ENCODE results near the gene ARHGAP22.

Gene ARHGAP22

DNA sequence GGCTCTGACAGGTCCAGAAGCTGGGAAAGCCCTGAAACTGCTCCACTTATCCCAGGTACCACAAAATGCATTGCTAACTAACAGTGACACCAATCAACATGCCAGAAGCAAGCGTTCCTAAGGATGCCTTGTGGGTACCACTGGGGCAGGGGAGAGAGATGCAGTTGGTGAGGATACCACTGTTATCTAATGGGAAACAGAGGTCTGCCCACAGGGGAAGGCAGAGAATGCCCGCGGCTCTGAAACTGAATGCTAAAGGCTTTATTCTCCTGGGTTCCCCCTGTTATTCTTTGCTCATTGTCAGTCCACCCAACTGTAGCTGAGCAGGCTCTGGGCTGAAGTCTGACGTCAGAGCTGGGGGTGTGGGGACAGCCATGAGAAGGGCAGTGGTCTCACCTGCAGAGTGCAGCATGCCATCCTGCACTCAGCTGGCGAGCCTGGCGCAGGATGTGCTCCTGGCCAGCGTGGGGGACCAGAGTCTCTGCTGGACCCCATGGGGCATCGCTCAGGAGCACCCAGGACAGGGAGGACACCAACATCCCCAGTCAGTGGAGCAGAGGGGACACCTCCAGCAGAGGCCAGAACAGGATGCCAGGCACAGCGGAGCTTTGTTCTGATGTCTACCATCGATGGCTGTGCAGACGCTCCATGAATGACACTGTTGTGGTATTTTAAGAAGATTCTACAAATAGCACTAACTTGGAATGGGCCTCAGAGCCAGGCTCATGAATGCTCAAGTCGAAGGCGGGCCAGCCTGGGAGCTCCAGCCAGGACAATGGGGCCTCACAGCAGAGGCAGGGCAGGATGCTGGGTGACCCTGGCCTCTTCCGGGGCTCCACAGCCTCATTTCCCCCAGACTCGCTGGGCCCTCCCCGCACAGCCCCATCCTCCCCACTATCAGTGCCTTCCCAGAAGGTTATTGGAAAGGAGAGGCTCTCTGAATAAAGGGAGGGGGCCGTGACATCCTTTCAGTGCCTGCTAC, 95.8 kb downstream of the ARHGAP22 start:
- no peak for DNase-seq

DNA sequence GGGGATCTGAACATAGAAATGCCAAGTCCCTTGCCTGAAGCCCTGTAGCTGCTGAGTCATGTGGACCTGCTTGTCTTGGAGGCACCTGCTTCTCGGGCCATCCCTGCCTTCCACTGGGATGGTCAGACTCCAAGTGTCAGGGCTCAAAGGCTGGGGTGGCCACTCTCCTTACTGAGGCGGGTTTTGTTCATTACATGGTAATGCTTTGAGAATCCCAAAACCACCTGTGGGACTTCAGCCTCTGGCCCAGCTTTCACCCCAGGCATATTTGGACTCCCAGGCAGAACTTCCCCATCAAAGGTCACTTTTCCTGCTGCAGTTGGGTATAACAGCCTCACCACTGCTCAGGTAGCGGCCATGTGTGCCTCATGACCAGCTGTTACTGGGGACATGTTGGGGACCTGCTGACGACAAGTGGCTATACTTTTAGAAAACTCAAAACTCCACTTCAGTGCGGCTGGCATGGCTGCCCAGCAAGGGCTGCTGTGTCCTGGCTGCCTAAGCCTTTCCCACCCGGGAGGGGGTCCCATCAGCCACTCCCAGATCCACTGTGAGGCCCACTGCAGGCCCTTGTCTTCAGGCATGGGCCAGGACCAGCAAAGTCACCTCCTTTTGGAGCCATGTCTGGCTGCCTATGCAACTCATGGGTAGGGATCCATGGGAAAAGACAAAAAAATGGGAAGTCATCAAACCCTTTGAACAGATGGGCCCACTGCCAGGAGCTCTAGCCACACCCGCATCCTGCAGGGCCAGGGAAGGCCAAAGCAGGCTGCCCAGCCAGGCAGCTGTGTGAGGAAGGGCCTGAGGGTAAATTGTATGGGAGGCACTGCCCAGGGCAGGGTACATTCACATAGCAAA, 96.7 kb downstream of the ARHGAP22 start:
- DNase-seq, result no peak

DNA sequence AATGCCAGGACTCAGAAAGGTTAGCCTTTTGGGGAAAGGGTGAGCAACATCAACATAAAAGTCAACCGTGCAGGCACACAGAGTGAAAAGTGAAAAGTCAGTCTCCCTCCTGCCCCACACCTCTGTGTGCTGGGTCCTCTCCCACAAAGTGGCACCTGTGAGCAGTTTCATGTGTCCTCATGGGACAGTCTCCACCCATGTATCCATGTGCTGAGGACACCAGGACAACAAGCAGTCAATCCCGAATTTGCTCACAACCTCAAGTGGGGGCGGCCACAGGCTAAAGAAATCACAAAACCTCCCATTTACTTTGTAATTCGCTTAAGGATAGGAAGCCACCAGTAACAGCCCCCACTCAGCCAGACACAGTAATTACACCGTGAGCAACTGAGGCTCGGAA, 97.4 kb downstream of the ARHGAP22 start:
- no peak for DNase-seq

- peak in 1 of 3 experiments; percentile 1 for DNase-seq
Observed at GRCh38 chr10:48506147-48506917, 98.5 kb downstream of the ARHGAP22 start.

DNA sequence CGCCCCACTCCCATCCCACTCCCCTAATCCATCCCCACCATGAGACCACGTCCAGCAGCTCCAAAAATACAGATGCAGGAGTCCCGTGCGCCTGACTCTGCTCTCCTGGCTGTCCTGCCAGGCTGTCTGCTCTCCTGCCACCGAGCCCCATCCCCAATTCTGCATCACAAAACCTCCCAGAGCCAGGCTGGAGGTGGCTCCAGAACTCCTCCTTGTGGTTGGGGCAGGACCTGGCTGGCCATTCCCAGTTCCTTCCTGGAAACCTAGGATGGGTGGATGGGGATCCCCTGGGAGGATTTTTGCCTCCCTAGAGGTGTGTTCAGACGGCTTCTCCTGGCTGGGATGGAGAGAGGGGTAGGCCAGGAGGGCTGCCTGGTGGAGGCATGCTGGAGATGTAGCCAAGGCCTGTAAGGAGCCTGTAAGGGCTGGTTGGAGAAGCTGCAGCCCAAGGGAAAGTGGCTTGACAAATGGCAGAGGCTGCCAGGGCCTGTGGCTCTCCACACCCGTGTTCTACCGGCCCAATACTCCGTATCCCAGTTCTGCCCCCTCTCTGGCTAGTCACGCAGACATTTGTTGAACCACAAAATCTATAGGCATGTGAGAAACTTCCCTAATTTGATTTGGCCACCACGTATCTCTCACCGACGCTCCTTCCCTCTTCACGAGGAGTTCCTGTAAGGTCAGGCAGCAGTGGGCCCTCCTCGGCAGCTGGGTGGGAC, 99.3 kb downstream of the ARHGAP22 start:
- no peak for DNase-seq

DNA sequence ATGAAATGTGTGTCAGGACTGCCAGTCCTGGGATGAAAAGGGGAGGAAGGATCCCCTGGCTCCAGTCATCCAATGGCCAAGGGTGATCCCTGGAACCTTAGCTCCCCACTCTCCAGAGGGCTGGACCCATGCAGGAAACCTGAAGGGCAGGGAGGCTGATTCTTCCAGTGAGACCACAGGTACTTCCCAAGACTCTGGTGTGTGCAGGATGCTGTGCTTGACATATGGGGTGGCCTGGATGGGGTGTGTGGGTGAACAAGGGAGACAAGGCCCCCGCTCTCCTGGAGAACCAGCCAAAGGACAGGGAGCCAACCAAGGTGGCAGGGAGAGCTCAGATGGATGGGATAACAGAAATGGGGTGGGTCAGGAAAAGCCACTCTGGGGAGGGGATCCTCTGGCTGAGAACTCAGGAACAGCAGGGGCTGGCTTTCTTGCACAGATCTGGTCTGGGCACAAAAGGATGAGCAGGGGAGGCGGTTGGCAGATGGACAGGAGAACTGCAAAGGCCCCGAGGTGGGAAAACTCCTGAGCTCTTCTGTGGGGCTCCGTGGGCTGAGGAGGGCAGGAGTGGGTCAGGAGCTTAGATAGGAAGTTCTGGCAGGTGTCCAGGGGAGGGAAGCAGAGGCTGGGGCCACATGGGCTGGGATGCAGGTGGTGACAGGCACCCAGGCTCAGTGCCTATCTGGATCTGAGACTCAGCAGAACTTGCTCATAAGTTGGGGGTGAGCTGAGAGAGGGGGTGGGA, 100.6 kb downstream of the ARHGAP22 start:
- no peak for DNase-seq

DNA sequence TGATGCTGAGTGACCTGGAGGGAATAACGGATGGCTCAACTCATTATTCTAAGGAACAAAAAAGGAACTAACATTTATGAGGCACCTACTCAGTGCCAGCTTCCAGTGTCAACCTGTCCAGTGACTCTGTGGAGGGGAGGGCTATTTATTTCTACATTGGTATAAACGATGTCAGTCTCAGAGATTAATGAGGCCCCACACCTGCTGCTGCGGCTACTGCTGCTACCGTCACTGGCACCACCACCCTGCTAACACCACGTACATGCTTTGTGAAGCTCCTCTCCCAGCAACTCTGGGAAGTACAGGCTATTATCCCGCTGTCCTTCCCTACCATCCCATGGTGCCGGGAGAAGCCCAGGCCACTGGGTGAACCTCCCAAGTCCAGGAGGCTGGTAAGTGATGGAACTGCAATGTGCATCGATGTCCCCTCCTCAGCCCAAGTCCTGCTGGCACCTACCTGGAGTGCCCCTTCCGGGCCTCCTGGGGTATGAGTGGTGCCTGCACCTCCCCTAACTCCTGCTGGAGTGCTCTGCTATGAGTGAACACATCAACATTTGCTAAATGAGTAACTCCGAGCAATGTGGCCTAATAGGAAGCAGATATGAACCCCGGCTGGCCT, 101.5 kb downstream of the ARHGAP22 start:
- peak in 2 of 3 experiments; percentile 17 to 40 for DNase-seq

DNA sequence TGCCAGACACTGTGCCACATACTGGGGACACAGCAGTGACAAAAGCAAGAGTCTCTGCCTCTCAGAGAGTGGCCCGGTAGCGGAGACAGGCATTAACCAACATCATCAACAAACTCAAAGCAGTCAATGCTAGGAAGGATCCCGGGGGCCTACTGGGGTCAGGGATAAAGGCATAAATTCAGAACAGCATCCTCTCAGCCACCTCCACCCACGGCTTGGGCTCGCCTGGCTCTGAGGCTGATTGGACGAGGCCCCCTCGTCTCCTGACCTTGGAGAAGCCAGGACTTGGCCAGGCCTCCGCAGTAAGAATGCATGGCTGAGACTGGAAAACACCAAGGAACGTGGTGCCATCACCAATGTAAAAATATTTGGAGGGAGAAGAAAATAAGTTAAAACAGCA, 102.1 kb downstream of the ARHGAP22 start:
- no peak for DNase-seq

DNA sequence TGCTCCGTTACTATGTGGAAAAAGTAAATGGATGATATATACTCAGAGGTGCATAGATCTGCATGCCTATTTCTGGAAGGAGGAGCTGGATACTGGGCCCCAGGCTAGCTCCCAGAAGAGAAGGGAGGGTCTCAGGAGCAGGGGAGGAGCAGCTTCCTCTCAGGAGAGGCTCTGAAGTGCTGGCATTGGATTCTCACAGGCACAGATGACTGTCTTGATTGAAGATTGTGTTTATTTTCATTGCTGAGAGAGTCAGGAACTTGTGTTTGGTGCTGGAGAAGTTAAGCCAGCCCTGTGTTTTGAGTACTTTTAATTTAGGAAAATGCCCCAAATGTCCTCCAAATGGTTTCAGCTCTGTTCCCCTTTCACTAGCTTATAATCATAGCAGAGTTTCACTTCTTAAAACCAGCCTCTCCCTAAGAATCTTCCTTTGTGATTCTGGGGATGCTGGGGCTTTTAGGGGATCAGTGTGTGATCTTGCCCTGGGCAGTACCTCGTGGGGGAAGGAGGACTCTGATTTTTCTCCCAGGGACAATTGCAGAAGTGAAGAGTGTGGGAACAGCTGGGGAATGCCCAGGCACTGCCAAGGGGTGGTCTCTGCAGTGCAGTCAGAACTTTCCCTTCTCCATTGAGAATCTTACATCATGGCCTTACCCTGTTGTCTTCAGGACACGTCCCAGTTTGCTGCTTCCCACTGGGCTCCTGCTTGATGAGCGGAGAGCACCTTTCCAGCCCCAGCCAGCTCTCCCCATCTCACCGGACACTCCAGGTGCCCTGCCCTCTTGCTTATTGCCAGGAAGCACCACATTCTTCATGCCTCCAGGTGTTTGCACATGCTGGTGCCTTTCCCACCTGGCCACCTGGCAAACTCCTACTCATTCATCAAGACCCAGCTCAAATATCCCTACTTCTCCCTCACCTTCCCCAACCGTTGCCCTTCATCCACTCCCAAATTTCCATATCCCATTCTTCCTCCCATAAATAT, 102.8 kb downstream of the ARHGAP22 start:
- DNase-seq, result no peak

- DNase-seq, result peak in 1 of 3 experiments; percentile 1
Observed at GRCh38 chr10:48501226-48501625, 103.6 kb downstream of the ARHGAP22 start.

GRCh38 chr10:48500771-48501170, 104.1 kb downstream of the ARHGAP22 start:
- DNase-seq, result no peak

DNA sequence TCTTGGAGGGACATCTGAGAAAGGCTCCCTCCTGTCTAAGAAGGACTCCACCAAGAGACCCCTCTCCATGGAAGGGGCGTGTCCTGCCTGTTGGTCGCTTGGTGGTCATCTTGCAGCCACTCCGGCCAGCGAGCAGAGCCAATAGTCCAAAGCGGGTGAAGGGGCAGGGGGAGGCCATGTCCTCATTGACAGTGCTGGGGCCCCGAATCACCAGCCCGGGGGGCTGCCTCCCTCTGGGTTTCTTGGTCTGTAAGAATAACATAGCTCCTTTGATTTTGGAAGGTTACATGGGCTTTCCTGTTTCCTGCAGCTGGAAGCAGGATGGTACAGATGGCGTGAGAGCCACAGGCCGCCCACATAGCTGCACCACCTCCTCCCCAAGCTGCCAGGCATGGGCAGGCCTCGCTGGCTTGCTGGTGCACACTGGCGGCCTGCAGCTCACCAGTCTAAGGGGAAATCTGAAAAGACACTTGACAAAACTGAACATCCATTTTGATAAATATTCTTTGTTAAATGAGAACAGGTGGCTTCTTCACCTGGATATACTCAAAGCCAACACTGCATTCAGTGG, 105.8 kb downstream of the ARHGAP22 start:
- no peak for DNase-seq

DNA sequence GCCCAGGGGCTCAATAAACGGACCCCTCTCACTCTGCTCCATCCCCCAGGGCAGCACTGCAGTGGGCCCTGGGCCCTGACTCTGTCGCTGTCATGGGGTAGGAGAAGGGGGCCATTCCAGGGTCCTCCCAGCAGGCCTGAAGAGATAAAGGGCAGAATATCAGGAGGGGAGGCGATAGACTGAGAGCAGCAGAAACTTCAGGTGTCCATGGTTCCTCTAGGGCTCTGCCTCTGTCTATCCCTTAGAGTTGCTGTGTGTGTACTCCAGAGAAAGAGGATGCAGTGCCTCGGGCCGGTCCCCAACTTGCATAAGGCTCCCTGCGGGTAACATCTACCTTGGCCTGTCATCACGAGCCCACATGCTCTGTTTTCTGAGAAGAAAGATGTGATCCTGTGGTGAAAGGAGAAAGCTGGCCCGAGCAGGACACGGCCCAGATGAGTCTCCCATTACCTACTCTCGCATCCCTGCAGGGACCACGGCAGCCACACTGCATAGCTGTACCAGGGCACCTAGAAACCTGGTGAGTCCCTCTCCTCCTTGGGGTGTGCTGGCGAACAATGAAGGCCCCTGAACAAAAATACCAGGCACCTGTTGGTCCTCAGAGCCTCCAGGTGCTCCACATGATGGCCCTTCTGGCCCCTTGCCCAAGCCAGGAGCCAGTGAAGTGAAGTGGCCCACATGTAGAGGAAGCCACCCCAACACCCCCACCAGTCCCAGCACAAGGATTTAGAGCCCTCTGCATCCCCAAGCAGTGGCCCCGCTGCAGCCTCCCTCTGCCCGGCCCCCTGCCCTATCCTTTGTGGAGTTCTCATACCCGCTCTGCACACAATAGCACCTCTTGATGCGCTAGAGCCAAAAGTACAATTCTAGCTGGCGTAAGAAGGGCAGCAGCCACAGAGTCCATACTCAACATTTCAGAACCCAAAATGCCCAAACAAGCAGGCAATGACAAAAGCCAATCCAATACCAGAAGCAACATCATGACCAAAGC, 106.8 kb downstream of the ARHGAP22 start:
- DNase-seq, result no peak

DNA sequence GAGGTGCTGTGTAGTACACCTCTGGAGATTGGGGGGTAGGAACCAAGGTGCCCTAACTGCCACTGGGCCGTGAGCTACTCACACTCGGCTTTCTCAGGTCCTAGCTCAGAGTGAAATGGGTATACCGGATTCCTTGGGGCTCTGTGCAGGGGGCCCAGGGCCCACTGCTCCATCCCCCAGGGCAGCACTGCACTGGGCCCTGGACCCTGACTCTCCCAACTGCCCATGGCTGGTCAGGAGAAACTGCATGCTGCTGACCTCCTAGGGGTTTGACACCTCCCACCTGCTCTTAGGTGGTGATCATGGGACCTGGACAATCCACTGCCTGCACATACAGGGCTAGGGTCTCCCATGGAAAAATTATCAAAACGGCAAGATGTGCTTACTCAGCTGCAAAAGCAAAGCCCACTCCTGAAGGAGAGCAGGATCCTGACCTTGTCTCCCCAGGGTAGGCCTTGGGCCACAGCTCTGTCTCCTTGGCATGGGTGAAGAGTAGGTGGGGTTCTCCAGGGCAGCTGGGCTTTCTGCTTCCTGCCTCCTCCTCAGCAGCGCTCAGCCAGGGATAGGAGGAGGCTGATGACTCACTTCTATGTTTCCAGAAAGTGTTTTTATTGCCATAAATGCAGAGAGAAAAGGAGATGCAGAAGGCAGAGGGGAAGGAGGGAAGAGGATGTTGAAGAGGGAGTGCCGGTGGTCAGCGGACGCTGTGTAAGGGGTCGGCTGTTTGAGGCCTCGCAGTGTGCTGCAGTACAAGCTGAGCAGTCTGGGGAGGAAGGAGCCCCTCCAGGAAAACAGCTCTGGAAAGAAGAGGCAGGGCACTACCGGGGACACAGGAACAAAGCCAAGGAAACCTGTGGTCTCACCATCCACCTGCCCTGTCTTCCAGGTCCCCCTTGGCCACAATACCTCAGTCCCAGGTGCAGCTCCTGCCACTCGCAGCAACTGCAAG, 107.8 kb downstream of the ARHGAP22 start:
- DNase-seq, result no peak

DNA sequence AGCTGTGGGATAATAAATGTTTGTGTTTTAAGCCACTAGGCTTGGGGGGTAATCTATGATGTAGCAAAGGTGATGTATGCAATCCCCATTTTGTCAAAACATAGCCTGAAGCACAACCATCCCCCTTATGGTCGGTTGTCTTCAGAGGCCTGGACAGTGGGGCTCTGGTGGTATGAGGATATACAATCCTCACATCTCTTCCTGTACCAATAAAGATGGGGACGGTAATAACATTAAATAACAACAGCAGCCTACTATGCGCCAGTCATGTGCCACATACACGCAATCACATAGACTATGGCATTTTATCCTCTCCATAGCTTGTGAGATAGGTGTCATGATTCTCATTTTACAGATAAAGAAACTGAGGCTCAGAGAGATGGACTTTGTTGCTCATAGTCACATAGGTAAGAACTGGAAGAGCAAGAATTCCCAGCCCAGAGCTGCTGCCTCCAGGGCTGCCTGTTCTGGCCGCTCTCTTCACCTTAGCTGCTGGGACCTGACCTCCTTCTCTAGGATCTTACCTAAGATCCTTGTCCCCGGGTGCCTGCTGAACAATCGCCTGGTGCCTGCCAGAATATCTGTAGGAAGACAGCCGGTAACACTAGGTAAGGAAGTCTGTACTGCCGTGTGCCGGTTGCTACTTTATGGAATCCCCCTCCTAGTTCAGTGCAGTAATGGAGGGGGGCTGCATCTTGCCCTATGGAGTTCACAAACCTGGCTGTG, 108.6 kb downstream of the ARHGAP22 start:
- DNase-seq, result no peak

Data from NCI-H1417 (cell line).